Mesendoderm (in vitro differentiated cells): ENCODE results near the gene CEP97.

ENCODE experiments used
- DNase-seq: peaks from one replicate; pipeline ENCODE4 v3.0.0; 2013
- H2AK5ac ChIP-seq: 2 replicates; pipeline ENCODE4 v1.6.1; 2013; ENCODE audit warnings: low read length, inconsistent platforms
- H2BK120ac ChIP-seq: 2 replicates; pipeline ENCODE4 v1.6.1; 2013; ENCODE audit warnings: low read depth, mild to moderate bottlenecking, low read length, moderate library complexity, mixed read lengths
- H2BK15ac ChIP-seq: replicated peaks from 2 replicates; pipeline ENCODE4 v1.6.1; 2013; ENCODE audit warnings: low read depth, mild to moderate bottlenecking, moderate library complexity
- H2BK5ac ChIP-seq: 2 replicates; pipeline ENCODE4 v1.6.1; 2013; ENCODE audit warnings: low read length, inconsistent platforms
- H3K18ac ChIP-seq: 2 replicates; pipeline ENCODE4 v1.6.1; 2013; ENCODE audit warnings: mild to moderate bottlenecking, low read length, mixed read lengths
- H3K23ac ChIP-seq: one replicate; pipeline ENCODE4 v1.6.1; 2013; ENCODE audit warnings: low read length
- H3K27ac ChIP-seq: 2 replicates; pipeline ENCODE4 v1.5.1; 2013; ENCODE audit warnings: low read depth, mild to moderate bottlenecking, inconsistent platforms, low read length, moderate library complexity
- H3K27me3 ChIP-seq: 2 replicates; pipeline ENCODE4 v1.6.1; 2013; ENCODE audit warnings: low read length, control low read depth, mild to moderate bottlenecking, inconsistent platforms; ENCODE audit not compliant: insufficient read depth, poor library complexity
- H3K36me3 ChIP-seq: 2 replicates; pipeline ENCODE4 v1.6.1; 2013; ENCODE audit warnings: low read length, inconsistent platforms; ENCODE audit not compliant: control insufficient read depth, insufficient read depth
- H3K4ac ChIP-seq: one replicate; pipeline ENCODE4 v1.6.1; 2013; ENCODE audit warnings: low read depth, mild to moderate bottlenecking, low read length, moderate library complexity
- H3K4me1 ChIP-seq: 2 replicates; pipeline ENCODE4 v1.6.1; 2013; ENCODE audit warnings: low read depth, low read length, inconsistent platforms; ENCODE audit not compliant: control insufficient read depth
- H3K4me2 ChIP-seq: 2 replicates; pipeline ENCODE4 v1.6.1; 2013; ENCODE audit warnings: low read length
- H3K4me3 ChIP-seq: 2 replicates; pipeline ENCODE4 v1.5.1; 2013; ENCODE audit warnings: mild to moderate bottlenecking, low read length
- H3K56ac ChIP-seq: one replicate; pipeline ENCODE4 v1.6.1; 2013; ENCODE audit warnings: low read length
- H3K79me1 ChIP-seq: 2 replicates; pipeline ENCODE4 v1.6.1; 2013; ENCODE audit warnings: low read length, inconsistent platforms
- H3K79me2 ChIP-seq: 2 replicates; pipeline ENCODE4 v1.6.1; 2013; ENCODE audit warnings: mild to moderate bottlenecking, low read length; ENCODE audit not compliant: control insufficient read depth, insufficient read depth
- H3K9ac ChIP-seq: 2 replicates; pipeline ENCODE4 v1.6.1; 2013; ENCODE audit warnings: low read length, inconsistent platforms
- H4K5ac ChIP-seq: one replicate; pipeline ENCODE4 v1.6.1; 2013; ENCODE audit warnings: low read length
- H4K8ac ChIP-seq: one replicate; pipeline ENCODE4 v1.6.1; 2013; ENCODE audit warnings: low read depth, mild to moderate bottlenecking, control low read depth, low read length, moderate library complexity
- WGBS: extraction: QIAGEN DNeasy Blood & Tissue Kit; methylation state at CpG from one replicate; pipeline ENCODE4 v1.1.7; 2013; ENCODE audit warnings: low lambda C conversion rate, missing lambda C conversion rate; ENCODE audit not compliant: insufficient coverage; ENCODE audit errors: extremely low coverage; 5-methylcytosine and 5-hydroxymethylcytosine counted together

Gene CEP97

DNA sequence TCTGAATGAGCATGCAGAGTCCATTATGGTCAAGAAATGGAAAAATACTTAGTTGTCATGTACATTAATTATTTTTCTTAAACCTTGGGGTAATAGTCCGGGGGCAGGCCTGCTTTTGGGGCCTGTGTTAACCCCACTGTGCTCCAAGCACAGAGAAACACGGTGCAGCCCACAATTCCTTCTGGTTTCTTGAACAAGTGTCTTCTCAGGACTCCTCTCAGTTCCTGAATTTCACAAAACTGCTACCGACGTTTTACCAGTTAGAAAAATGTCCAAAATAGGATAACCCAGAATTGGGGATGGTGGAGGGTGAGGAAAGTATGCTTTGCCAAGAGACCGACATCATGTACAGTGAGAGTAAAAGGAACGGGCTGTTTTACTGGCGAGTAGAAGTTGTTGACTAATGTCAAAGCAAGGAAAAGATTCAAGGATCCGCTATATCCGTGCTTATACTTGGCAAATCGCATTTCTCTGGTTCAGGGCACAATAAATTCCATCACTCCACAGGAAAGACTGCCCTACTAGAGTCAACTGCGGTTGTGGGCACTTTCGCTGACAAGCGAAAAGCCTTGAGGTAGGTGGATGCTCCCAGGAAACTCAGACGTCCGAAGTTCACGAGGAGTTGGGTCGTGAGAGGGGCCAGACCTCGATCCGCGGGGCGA, 54.1 kb downstream of the CEP97 start:
- DNase-seq, result no peak
- no CpG with 5 or more reads among the region's 21 CpGs for WGBS
- H4K5ac ChIP-seq, result no peak overlapping the region
- H4K8ac ChIP-seq, result no peak overlapping the region
- no peak overlapping the region for H2BK5ac ChIP-seq
- peak overlapping the region; percentile 54 for H3K4me2 ChIP-seq
- H3K4me1 ChIP-seq, result no peaks in the 10 kb centered on the region
- H2BK120ac ChIP-seq, result no peak overlapping the region
- no peak overlapping the region for H3K18ac ChIP-seq
- peak overlapping the region; percentile 17 for H3K4ac ChIP-seq
- peak overlapping the region; percentile 69 for H3K9ac ChIP-seq
- H3K27me3 ChIP-seq, result no peaks in the 10 kb centered on the region
- H3K23ac ChIP-seq, result no peak overlapping the region
- H3K56ac ChIP-seq, result peak overlapping the region; percentile 84
- no peak overlapping the region for H2BK15ac ChIP-seq
- H3K27ac ChIP-seq, result no peak overlapping the region
- H3K79me2 ChIP-seq, result peaks cover 2% of the 10 kb centered on the region
- H3K36me3 ChIP-seq, result peaks cover 1% of the 10 kb centered on the region
- H2AK5ac ChIP-seq, result no peak overlapping the region
- H3K4me3 ChIP-seq, result no peak overlapping the region
- H3K79me1 ChIP-seq, result no peaks in the 10 kb centered on the region

DNA sequence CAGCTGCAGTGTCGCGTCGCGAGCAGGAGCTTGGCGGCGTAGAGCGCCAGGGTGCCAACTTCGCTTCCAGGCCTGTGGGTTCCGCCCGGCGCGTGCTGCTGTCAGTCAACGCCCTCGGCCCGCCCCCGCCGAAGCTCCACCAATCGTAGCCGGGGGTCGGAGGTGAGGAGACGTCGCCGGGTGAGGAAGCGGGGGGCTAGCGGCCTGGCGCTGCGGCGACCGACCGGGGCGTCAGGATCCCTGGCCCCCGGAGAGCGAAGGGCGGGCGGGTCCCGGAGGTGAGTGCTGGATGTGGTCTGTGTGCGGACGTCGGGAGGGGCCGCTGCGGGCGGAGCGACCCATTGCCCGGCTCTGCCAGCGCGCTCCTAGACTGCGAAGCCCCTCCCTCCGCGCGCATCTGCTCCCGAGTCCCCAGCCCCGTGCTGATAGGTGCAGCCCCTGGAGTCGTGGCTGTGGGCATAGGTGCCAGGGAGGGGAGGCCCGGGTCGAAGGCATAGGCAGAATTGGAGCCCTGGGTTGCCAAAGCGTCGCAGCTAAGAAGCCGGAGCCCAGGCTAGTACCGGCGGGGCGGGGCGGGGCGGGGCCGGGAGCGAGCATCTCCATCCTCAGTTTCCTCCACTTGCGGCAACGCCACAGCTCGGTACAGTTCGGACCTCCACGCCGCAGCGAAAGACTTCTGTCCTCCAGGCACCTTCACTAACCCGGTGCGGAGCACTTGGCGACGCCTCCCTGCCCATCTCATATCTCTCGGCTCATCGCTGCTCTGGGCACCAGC, 54.8 kb downstream of the CEP97 start, which contains the start of gene NXPE3:
TSS of gene NXPE3 (plus strand) at position 165 of the 775 bp plus-strand sequence. CDS start 6,386 bp downstream, outside the sequence.
- no CpG with 5 or more reads among the region's 78 CpGs for WGBS
- Histone ChIP-seq H3K56ac (peak within 1 kb of the TSS; percentile 84), H3K27ac (no peak within 1 kb of the TSS)

DNA sequence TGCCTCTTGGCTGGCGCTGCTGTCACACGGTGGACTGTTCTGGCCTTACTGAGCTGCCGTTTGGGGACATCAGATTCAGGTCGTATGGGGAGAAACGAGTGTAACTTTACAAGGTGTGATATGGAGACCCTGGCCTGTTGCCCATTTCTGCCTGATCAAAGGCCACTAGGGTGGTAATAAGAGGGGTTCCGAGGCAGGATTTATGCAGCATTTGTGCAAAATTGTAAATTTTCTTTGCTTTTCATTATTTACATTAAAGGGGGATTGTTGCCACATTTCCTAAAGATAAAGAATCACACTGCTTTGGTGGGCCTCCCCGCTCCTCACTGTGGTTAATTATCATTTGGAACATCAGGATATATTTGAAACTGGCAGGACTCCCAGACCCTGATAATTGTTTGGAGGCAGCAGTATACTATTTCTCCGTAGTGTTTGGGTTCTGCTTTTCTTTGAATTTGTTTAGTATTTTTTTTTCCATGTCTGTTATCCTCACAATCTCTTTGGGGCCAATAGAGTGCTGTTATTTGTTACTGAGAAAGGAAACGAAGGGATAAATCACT, 55.5 kb downstream of the CEP97 start:
- no peak overlapping the region for H4K8ac ChIP-seq
- H3K9ac ChIP-seq, result peak overlapping the region; percentile 20
- H3K79me1 ChIP-seq, result no peaks in the 10 kb centered on the region
- no peaks in the 10 kb centered on the region for H3K4me1 ChIP-seq
- H4K5ac ChIP-seq, result no peak overlapping the region
- H3K4ac ChIP-seq, result peak overlapping the region; percentile 50
- H3K23ac ChIP-seq, result no peak overlapping the region
- no peak for DNase-seq
- no peak overlapping the region for H2AK5ac ChIP-seq
- H2BK5ac ChIP-seq, result no peak overlapping the region
- no peak overlapping the region for H2BK15ac ChIP-seq
- peak overlapping the region; percentile 13 for H3K4me3 ChIP-seq
- H3K4me2 ChIP-seq, result peak overlapping the region; percentile 10
- H3K56ac ChIP-seq, result peak overlapping the region; percentile 6
- H3K79me2 ChIP-seq, result peaks cover 2% of the 10 kb centered on the region
- H3K36me3 ChIP-seq, result peaks cover 9% of the 10 kb centered on the region
- WGBS, result no CpG with 5 or more reads among the region's 9 CpGs
- H2BK120ac ChIP-seq, result no peak overlapping the region
- no peak overlapping the region for H3K27ac ChIP-seq
- no peaks in the 10 kb centered on the region for H3K27me3 ChIP-seq
- no peak overlapping the region for H3K18ac ChIP-seq

More for the DNA sequence above, 54.8 kb downstream of the CEP97 start, which contains the start of gene NXPE3:
- Histone ChIP-seq H4K5ac (no peak within 1 kb of the TSS), H3K23ac (no peak within 1 kb of the TSS), H2BK120ac (no peak within 1 kb of the TSS), H3K79me2 (peaks cover 2% of the 10 kb centered on the region), H4K8ac (no peak within 1 kb of the TSS), H3K4me1 (no peaks in the 10 kb centered on the region), H3K79me1 (no peaks in the 10 kb centered on the region), H3K4me2 (peak within 1 kb of the TSS; percentile 54), H3K27me3 (no peaks in the 10 kb centered on the region), H2BK15ac (no peak within 1 kb of the TSS), H2BK5ac (no peak within 1 kb of the TSS), H3K4ac (peak within 1 kb of the TSS; percentile 50), H3K4me3 (peak within 1 kb of the TSS; percentile 13), H3K9ac (peak within 1 kb of the TSS; percentile 69), H2AK5ac (no peak within 1 kb of the TSS), H3K18ac (no peak within 1 kb of the TSS), H3K36me3 (peaks cover 4% of the 10 kb centered on the region)
- peak; percentile 88 for DNase-seq

DNA sequence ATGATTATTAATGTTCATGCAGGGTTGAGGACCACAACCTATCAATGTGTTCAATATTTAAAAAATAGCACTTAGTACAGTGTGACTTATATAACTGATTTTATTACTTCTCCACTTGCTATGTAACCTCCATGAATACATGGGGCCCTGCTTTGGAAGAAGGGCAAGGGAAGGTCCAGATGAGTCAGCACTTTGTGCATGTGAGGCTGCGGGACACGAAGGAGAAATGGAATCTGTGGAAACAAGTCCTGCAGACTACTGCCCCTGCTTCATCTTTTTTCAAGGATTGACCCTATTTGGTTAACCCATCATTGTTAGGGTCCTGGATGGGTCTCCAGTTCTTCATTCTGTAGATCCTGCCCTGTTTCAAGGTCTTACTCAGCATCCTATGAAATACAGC, 56.2 kb downstream of the CEP97 start:
- Histone ChIP-seq H3K23ac (no peak overlapping the region), H4K8ac (no peak overlapping the region), H3K4me3 (no peak overlapping the region), H3K4me1 (no peaks in the 10 kb centered on the region), H3K79me2 (peaks cover 2% of the 10 kb centered on the region), H4K5ac (no peak overlapping the region), H2AK5ac (no peak overlapping the region), H2BK5ac (no peak overlapping the region), H2BK15ac (no peak overlapping the region), H3K56ac (peak overlapping the region; percentile 67), H2BK120ac (no peak overlapping the region), H3K4me2 (no peak overlapping the region), H3K4ac (no peak overlapping the region), H3K36me3 (peaks cover 12% of the 10 kb centered on the region), H3K27me3 (no peaks in the 10 kb centered on the region), H3K79me1 (no peaks in the 10 kb centered on the region), H3K18ac (no peak overlapping the region), H3K27ac (no peak overlapping the region), H3K9ac (peak overlapping the region; percentile 38)
- WGBS, result no CpG with 5 or more reads among the region's 2 CpGs
- peak; percentile 57 for DNase-seq

DNA sequence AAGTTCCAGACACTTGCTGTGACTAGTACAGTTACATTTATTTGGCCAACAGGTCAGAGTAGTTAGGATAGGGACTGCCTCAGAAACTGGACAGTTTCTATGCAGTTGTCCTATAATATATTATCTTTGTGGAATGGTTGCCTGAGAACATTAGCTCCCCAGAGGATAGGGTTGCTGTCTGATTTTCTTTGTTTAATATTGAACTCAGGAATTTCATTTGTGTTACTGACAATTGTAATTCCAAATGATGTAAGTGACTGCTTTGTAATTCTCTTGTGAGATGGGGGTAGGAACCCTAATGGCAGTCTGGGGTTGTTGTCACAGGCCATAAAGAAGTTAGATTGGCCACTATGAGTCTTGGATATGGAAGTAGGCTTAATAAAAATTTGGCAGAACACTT, 56.8 kb downstream of the CEP97 start:
- DNase-seq, result no peak
- Histone ChIP-seq H2BK120ac (no peak overlapping the region), H2BK15ac (no peak overlapping the region), H3K27me3 (no peaks in the 10 kb centered on the region), H3K56ac (no peak overlapping the region), H3K36me3 (peaks cover 12% of the 10 kb centered on the region), H2BK5ac (no peak overlapping the region), H3K27ac (no peak overlapping the region), H3K79me2 (peaks cover 2% of the 10 kb centered on the region), H3K23ac (no peak overlapping the region), H4K5ac (no peak overlapping the region), H3K4ac (no peak overlapping the region), H3K4me2 (no peak overlapping the region), H3K9ac (no peak overlapping the region), H3K4me3 (no peak overlapping the region), H4K8ac (no peak overlapping the region), H2AK5ac (no peak overlapping the region), H3K79me1 (no peaks in the 10 kb centered on the region), H3K4me1 (no peaks in the 10 kb centered on the region), H3K18ac (no peak overlapping the region)
